Small intestine (tissue), 7 donors: Measurements from ENCODE around the gene SSTR5. TPM values are rescaled to one million over a fixed set of nuclear protein-coding genes. Genes with fewer than 3 reads are reported as not detected.

Experiments
- DNase-seq, 2 donors: peaks; one replicate each; pipeline versions ENCODE4 v3.0.0 to v3.0.0-alpha.2; 2013
- FAIRE-seq: peaks from 2 replicates; lab custom pipeline; 2012; peaks lifted over from hg19 to GRCh38; lab: Jason Lieb, UNC
- H3K27ac ChIP-seq, 3 donors: one replicate each; pipeline ENCODE4 v1.5.1; 2013; ENCODE audit warnings: low read length in 2 of 3, mild to moderate bottlenecking in 2 of 3, control low read depth in 1 of 3, inconsistent platforms in 1 of 3, low read depth in 1 of 3, moderate library complexity in 1 of 3
- H3K27me3 ChIP-seq, 3 donors: one replicate each; pipeline ENCODE4 v1.6.1; 2013; ENCODE audit warnings: low read length in 3 of 3, inconsistent platforms in 1 of 3; ENCODE audit not compliant: control insufficient read depth in 3 of 3, insufficient read depth in 3 of 3
- H3K36me3 ChIP-seq, 3 donors: one replicate each; pipeline ENCODE4 v1.6.1; 2013; ENCODE audit warnings: low read length in 3 of 3, inconsistent platforms in 1 of 3, low read depth in 1 of 3, mild to moderate bottlenecking in 1 of 3, moderate library complexity in 1 of 3; ENCODE audit not compliant: control insufficient read depth in 3 of 3, insufficient read depth in 2 of 3
- H3K4me1 ChIP-seq, 3 donors: one replicate each; pipeline ENCODE4 v1.6.1; 2013; ENCODE audit warnings: low read length in 2 of 3, inconsistent platforms in 1 of 3, low read depth in 1 of 3, mild to moderate bottlenecking in 1 of 3, moderate library complexity in 1 of 3; ENCODE audit not compliant: control insufficient read depth in 3 of 3, insufficient read depth in 2 of 3
- H3K4me3 ChIP-seq, 3 donors: one replicate each; pipeline ENCODE4 v1.5.1; 2013; ENCODE audit warnings: low read length in 3 of 3, control low read depth in 1 of 3, inconsistent platforms in 1 of 3, low read depth in 1 of 3, mild to moderate bottlenecking in 1 of 3, moderate library complexity in 1 of 3
- H3K9me3 ChIP-seq, 2 donors: one replicate each; pipeline ENCODE4 v1.6.1; 2013; ENCODE audit warnings: low read depth in 1 of 2, low read length in 1 of 2; ENCODE audit not compliant: control insufficient read depth in 2 of 2, insufficient read depth in 1 of 2
- WGBS, 3 donors: extraction: QIAGEN DNeasy Blood & Tissue Kit; methylation state at CpG; one replicate each; pipeline ENCODE4 v1.1.7; 2013; 5-methylcytosine and 5-hydroxymethylcytosine counted together
- polyA plus RNA-seq, 4 donors: library from polyadenylated mRNA; stranded (reverse) in 3 of 4; unstranded in 1 of 4; fragments of 200-250 nt in 3 of 4; fragments of 120-200 nt in 1 of 4; gene quantifications; one replicate each; pipeline versions ENCODE4 v1.2.1 to v1.2.3, GENCODE V29; 2013
- donor health status: healthy with polysubstance abuse.
- donor health status: control.
- donor health status: control.
- donor health status: Bipolar disorder and iron deficiency.
- donor health status: healthy.

The SSTR5 gene
- polyA plus RNA-seq, 4 donors = 0.24 to 0.87 TPM; not detected in 2

GRCh38 chr16:1101573-1102332 lies 29.2 kb downstream of the SSTR5 start:
- DNase-seq (no peak), FAIRE-seq (no peak)
- H3K27ac ChIP-seq = no peak overlapping the region
- H3K4me3 ChIP-seq = no peak overlapping the region
- H3K9me3 ChIP-seq = no peaks in the 10 kb centered on the region
- peaks cover 0 to 16% (median 0%) of the 10 kb centered on the region in 3 donors for H3K4me1 ChIP-seq
- H3K27me3 ChIP-seq = peaks cover 5 to 29% (median 12%) of the 10 kb centered on the region in 3 donors
- WGBS, 3 donors = 48 to 67% (median 55%) methylated on average over 21 to 25 of the region's 25 CpGs
- no peaks in the 10 kb centered on the region for H3K36me3 ChIP-seq

- peaks cover 0 to 16% (median 0%) of the 10 kb centered on the region in 3 donors for H3K4me1 ChIP-seq
- 45 to 69% (median 54%) methylated on average over 6 to 25 of the region's 26 CpGs for WGBS, 3 donors
- no peak overlapping the region for H3K27ac ChIP-seq
- no peaks in the 10 kb centered on the region for H3K36me3 ChIP-seq
- FAIRE-seq (no peak), DNase-seq (no peak)
- peaks cover 5 to 33% (median 12%) of the 10 kb centered on the region in 3 donors for H3K27me3 ChIP-seq
- no peaks in the 10 kb centered on the region for H3K9me3 ChIP-seq
- H3K4me3 ChIP-seq = no peak overlapping the region
Observed at GRCh38 chr16:1102333-1102700, 29.8 kb downstream of the SSTR5 start.

- Histone ChIP-seq H3K9me3 (no peaks in the 10 kb centered on the region), H3K27ac (no peak overlapping the region), H3K4me1 (peaks cover 0 to 16% (median 0%) of the 10 kb centered on the region in 3 donors), H3K4me3 (no peak overlapping the region), H3K36me3 (no peaks in the 10 kb centered on the region), H3K27me3 (peaks cover 5 to 40% (median 6%) of the 10 kb centered on the region in 3 donors)
- FAIRE-seq (no peak), DNase-seq (peak; percentile 31 to 73)
- 5 to 7% (median 6%) methylated on average over 30 to 61 of the region's 61 CpGs for whole genome bisulfite sequencing, 3 donors
Observed at GRCh38 chr16:1102921-1103635, 30.5 kb downstream of the SSTR5 start.

- WGBS, 3 donors = 35 to 38% (median 36%) methylated on average over 8 to 11 of the region's 11 CpGs
- Histone ChIP-seq H3K27me3 (peaks cover 5 to 46% (median 5%) of the 10 kb centered on the region in 3 donors), H3K4me3 (no peak overlapping the region), H3K4me1 (peaks cover 0 to 16% (median 0%) of the 10 kb centered on the region in 3 donors), H3K27ac (no peak overlapping the region), H3K9me3 (no peaks in the 10 kb centered on the region), H3K36me3 (no peaks in the 10 kb centered on the region)
- no peak for FAIRE-seq
- DNase-seq = no peak
Observed at GRCh38 chr16:1103636-1103980, 31.1 kb downstream of the SSTR5 start.

- Histone ChIP-seq H3K4me3 (no peak overlapping the region), H3K4me1 (peaks cover 0 to 6% (median 0%) of the 10 kb centered on the region in 3 donors), H3K36me3 (no peaks in the 10 kb centered on the region), H3K27me3 (peaks cover 0 to 48% (median 2%) of the 10 kb centered on the region in 3 donors), H3K27ac (no peak overlapping the region), H3K9me3 (no peaks in the 10 kb centered on the region)
- WGBS, 3 donors = 29 to 34% (median 31%) methylated on average over 20 to 26 of the region's 26 CpGs
- DNase-seq = peak; percentile 58 to 67
- no peak for FAIRE-seq
Observed at GRCh38 chr16:1105888-1106620, 33.5 kb downstream of the SSTR5 start.

- Histone ChIP-seq H3K27me3 (peaks cover 0 to 44% (median 1%) of the 10 kb centered on the region in 3 donors), H3K4me3 (no peak overlapping the region), H3K36me3 (no peaks in the 10 kb centered on the region), H3K4me1 (peaks cover 0 to 6% (median 0%) of the 10 kb centered on the region in 3 donors), H3K27ac (no peak overlapping the region), H3K9me3 (no peaks in the 10 kb centered on the region)
- DNase-seq = no peak
- FAIRE-seq = no peak
- 58 to 78% (median 60%) methylated on average over 16 of the region's 16 CpGs for WGBS, 3 donors
Observed at GRCh38 chr16:1106659-1107058, 34.1 kb downstream of the SSTR5 start.

- Histone ChIP-seq H3K36me3 (no peaks in the 10 kb centered on the region), H3K27ac (no peak overlapping the region), H3K9me3 (no peaks in the 10 kb centered on the region), H3K4me3 (no peak overlapping the region), H3K27me3 (peaks cover 0 to 47% (median 1%) of the 10 kb centered on the region in 3 donors), H3K4me1 (peaks cover 0 to 6% (median 0%) of the 10 kb centered on the region in 3 donors)
- DNase-seq = no peak
- 60 to 70% (median 62%) methylated on average over 19 to 22 of the region's 22 CpGs for WGBS, 3 donors
- no peak for FAIRE-seq
Observed at GRCh38 chr16:1107141-1107540, 34.6 kb downstream of the SSTR5 start.

- Histone ChIP-seq H3K36me3 (no peaks in the 10 kb centered on the region), H3K27ac (no peak overlapping the region), H3K4me1 (peaks cover 0 to 6% (median 0%) of the 10 kb centered on the region in 3 donors), H3K9me3 (no peaks in the 10 kb centered on the region), H3K4me3 (no peak overlapping the region), H3K27me3 (peaks cover 0 to 53% (median 1%) of the 10 kb centered on the region in 3 donors)
- 53 to 67% (median 58%) methylated on average over 9 to 12 of the region's 12 CpGs for WGBS, 3 donors
- no peak for DNase-seq
- FAIRE-seq = no peak
Observed at GRCh38 chr16:1107731-1108130, 35.2 kb downstream of the SSTR5 start.
